Peyer's patch (tissue), 4 donors: ENCODE results near the gene ACD.

Experiments
- POLR2A ChIP-seq, 2 donors: fragments of 450-650 bp; IDR thresholded peaks; one replicate each; pipeline ENCODE4 v1.5.1; 2017; ENCODE audit warnings: antibody characterized with exemption in 2 of 2, mild to moderate bottlenecking in 2 of 2, moderate library complexity in 2 of 2
- TF ChIP-seq, protein P1 (sequence below), 6 experiments: fragments of 450-650 bp in 4 of 6; fragments of 200-600 bp in 2 of 6; sonication (generic) in 1 of 6; IDR thresholded peaks; one replicate each; pipeline ENCODE4 v1.5.1; 2017 to 2019; ENCODE audit warnings: antibody characterized with exemption in 6 of 6, mild to moderate bottlenecking in 3 of 6, moderate library complexity in 1 of 6

DNA sequence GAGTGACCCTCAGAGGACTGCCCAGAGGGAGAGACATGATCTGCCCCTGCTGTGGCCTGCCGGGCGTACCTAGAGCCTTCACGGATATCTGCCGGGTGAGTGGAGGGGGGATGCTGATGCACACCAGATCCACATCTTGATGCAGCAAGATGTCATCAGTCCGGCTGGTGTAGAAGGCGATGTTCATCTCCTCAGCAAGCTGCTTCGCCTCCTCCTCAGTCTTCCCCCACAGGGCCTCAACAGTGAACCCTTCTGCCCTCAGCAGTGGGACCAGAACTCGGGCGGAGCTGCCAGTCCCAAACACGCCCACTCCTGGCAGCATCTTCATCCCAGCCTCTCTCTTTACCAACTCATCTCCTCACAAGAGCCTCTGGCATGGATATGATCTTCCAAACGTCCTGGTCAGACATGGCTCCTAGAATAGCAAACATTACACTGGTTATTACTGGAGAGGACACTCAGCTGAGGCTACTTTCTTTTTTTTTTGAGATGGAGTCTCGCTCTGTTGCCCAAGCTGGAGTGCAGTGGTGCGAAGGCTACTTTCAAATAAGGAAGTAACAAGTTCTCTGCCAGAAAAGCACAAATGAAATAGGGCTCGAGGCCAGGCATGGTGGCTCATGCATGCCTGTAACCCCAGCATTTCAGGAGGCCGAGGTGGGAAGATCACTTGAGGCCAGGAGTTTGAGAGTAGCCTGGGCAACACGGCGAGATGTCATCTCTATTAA, 25.5 kb upstream of the ACD start:
- TF ChIP-seq, protein P1, sequence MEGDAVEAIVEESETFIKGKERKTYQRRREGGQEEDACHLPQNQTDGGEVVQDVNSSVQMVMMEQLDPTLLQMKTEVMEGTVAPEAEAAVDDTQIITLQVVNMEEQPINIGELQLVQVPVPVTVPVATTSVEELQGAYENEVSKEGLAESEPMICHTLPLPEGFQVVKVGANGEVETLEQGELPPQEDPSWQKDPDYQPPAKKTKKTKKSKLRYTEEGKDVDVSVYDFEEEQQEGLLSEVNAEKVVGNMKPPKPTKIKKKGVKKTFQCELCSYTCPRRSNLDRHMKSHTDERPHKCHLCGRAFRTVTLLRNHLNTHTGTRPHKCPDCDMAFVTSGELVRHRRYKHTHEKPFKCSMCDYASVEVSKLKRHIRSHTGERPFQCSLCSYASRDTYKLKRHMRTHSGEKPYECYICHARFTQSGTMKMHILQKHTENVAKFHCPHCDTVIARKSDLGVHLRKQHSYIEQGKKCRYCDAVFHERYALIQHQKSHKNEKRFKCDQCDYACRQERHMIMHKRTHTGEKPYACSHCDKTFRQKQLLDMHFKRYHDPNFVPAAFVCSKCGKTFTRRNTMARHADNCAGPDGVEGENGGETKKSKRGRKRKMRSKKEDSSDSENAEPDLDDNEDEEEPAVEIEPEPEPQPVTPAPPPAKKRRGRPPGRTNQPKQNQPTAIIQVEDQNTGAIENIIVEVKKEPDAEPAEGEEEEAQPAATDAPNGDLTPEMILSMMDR (IDR thresholded peaks at IDR 0.05) = no peak
- no peak for TF ChIP-seq POLR2A (IDR thresholded peaks at IDR 0.05)
